ENCODE measurements around the gene TBC1D9B. TPM values are rescaled to one million over a fixed set of nuclear protein-coding genes. Genes with fewer than 3 reads are reported as not detected.
A peak's percentile ranks its signal among the peaks of the same experiment; 100 is the strongest.

TBC1D9B gene
- total RNA-seq (ENCODE audit: unreplicated experiment), result 138 TPM
- long read RNA-seq, full-length matches to known transcripts, result 11 of 31 reads
- long read RNA-seq, partial matches to known transcripts, result 8 of 31 reads
- long read RNA-seq, other reads (novel, unspliced or antisense), result 12 of 31 reads

DNA sequence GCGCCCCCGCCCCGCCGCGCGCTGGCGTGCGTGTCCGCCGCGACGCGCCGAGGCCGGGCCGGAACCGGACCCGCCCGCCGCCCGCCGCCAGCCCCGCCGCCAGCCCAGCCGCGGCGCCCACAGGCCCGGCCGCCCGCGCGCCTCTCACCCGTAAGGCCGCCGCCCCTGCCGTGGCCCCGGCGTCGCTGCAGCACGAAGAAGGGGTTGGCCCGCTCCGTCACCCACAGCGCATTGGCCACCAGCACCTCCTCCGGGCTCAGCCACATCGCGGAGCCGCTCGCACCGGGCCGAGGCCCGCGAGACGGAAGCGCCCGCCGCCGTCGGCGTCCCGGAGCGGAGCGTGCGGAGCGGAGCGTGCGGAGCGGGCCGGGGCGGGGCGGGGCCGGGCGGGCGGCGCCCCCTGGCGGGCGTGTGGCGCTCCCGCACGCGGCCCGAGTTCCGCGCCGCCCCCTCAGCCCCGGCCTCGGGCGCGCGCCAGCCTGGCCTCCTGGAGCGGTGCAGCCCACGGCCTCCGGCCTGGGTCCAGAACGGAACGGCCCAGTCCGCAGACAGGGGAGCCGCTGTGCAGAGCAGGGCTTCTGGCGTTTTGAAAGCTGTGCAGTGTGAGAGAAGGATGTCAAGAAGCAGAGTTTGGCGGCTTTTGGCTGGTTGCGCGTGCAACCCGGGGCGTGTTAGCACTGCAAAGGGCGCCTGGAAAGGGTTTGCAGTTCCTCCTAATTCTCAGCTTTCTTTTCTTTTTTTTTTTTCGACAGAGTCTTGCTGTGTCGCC, at the start of gene TBC1D9B:
Gene TBC1D9B, minus strand, starts transcription at position 342 of the 769 bp plus-strand sequence. Its CDS starts 76 bp downstream, at position 266.
- peak within 1 kb of the TSS; percentile 91 for H3K4me3 Mint-ChIP-seq (ENCODE audit: unreplicated experiment)
- H3K27ac Mint-ChIP-seq (ENCODE audit: unreplicated experiment), result no peak within 1 kb of the TSS
- peak; percentile 66 for DNase-seq (ENCODE audit: low spot score)
- peaks cover 19% of the 10 kb centered on the region for H3K36me3 Mint-ChIP-seq (ENCODE audit: low read depth, unreplicated experiment)
- H3K9me3 Mint-ChIP-seq (ENCODE audit: unreplicated experiment), result no peaks in the 10 kb centered on the region
- H3K27me3 Mint-ChIP-seq (ENCODE audit: unreplicated experiment), result peaks cover 4% of the 10 kb centered on the region
- TF ChIP-seq, protein P1, sequence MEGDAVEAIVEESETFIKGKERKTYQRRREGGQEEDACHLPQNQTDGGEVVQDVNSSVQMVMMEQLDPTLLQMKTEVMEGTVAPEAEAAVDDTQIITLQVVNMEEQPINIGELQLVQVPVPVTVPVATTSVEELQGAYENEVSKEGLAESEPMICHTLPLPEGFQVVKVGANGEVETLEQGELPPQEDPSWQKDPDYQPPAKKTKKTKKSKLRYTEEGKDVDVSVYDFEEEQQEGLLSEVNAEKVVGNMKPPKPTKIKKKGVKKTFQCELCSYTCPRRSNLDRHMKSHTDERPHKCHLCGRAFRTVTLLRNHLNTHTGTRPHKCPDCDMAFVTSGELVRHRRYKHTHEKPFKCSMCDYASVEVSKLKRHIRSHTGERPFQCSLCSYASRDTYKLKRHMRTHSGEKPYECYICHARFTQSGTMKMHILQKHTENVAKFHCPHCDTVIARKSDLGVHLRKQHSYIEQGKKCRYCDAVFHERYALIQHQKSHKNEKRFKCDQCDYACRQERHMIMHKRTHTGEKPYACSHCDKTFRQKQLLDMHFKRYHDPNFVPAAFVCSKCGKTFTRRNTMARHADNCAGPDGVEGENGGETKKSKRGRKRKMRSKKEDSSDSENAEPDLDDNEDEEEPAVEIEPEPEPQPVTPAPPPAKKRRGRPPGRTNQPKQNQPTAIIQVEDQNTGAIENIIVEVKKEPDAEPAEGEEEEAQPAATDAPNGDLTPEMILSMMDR (IDR thresholded peaks at IDR 0.05; ENCODE audit: unreplicated experiment), result peak; percentile 47
- H3K4me1 Mint-ChIP-seq (ENCODE audit: unreplicated experiment), result peaks cover 19% of the 10 kb centered on the region

DNA sequence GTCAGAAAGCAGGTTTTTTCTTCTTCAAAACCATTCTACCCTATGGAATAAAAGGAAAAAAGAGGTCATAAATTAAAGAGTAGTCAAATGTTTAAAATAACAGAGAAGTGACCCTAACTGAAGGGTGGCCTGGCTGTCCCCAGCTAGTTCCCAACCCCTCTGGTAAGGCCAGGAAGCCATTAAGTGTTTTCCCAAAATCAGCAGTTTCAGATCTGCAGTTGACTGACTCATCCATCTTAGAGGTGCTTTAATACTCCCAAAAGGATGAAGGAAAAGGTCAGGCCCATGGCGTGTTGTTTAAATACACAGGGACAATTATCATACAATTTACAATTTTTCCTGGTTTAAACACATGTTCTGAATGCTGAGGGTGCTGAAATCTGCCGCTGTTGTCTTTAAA, 47.9 kb upstream of the TBC1D9B start:
- peaks cover 1% of the 10 kb centered on the region for H3K27me3 Mint-ChIP-seq (ENCODE audit: unreplicated experiment)
- no peak overlapping the region for H3K4me3 Mint-ChIP-seq (ENCODE audit: unreplicated experiment)
- H3K4me1 Mint-ChIP-seq (ENCODE audit: unreplicated experiment), result no peaks in the 10 kb centered on the region
- no peak for DNase-seq (ENCODE audit: low spot score)
- peaks cover 13% of the 10 kb centered on the region for H3K36me3 Mint-ChIP-seq (ENCODE audit: low read depth, unreplicated experiment)
- H3K9me3 Mint-ChIP-seq (ENCODE audit: unreplicated experiment), result no peaks in the 10 kb centered on the region
- TF ChIP-seq, protein P1 (IDR thresholded peaks at IDR 0.05; ENCODE audit: unreplicated experiment), result no peak
- H3K27ac Mint-ChIP-seq (ENCODE audit: unreplicated experiment), result no peak overlapping the region

DNA sequence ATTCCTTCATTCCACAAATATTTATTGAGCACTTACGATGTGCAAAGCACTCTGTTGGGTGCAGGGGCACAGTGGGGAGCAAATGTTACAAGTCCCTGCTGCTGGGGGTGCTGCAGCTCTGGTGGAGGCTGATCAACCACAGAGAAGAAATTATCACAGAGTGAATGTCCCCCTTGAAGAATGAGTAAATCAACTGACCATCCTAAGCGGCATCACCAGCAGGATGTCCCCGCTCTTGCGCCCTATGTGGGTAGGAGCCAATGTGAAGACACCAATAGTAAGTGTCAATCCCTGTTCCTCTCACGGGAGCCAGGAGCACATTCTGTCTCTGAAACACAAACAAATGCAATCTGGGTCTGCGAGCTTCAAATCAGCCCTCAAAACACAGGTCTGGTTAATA, 47.4 kb upstream of the TBC1D9B start:
- H3K27ac Mint-ChIP-seq (ENCODE audit: unreplicated experiment), result no peak overlapping the region
- no peak for DNase-seq (ENCODE audit: low spot score)
- peaks cover 13% of the 10 kb centered on the region for H3K36me3 Mint-ChIP-seq (ENCODE audit: low read depth, unreplicated experiment)
- H3K4me1 Mint-ChIP-seq (ENCODE audit: unreplicated experiment), result no peaks in the 10 kb centered on the region
- TF ChIP-seq, protein P1 (IDR thresholded peaks at IDR 0.05; ENCODE audit: unreplicated experiment), result no peak
- H3K4me3 Mint-ChIP-seq (ENCODE audit: unreplicated experiment), result no peak overlapping the region
- H3K27me3 Mint-ChIP-seq (ENCODE audit: unreplicated experiment), result peaks cover 1% of the 10 kb centered on the region
- H3K9me3 Mint-ChIP-seq (ENCODE audit: unreplicated experiment), result no peaks in the 10 kb centered on the region

DNA sequence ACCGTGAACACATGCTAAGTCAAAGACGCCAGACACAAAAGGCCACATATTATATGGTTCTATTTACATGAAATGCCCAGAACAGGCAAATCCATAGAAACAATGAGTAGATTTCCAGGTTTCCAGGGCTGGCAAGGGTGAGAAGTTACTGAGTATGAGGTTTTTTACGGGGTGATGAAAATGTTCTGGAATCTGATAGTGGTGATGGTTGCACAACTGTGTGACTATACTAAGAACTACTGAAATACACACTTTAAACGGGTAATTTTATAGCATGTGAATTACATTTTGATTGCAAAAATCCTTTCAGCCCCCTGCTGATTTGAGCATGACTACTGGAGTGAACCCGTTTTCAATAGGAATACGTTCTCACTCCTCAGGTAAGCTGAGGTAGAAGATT, 46.7 kb upstream of the TBC1D9B start:
- H3K27ac Mint-ChIP-seq (ENCODE audit: unreplicated experiment), result no peak overlapping the region
- H3K36me3 Mint-ChIP-seq (ENCODE audit: low read depth, unreplicated experiment), result peaks cover 13% of the 10 kb centered on the region
- H3K9me3 Mint-ChIP-seq (ENCODE audit: unreplicated experiment), result no peaks in the 10 kb centered on the region

More for the DNA sequence above, 46.7 kb upstream of the TBC1D9B start:
- Mint-ChIP-seq H3K27me3 (ENCODE audit: unreplicated experiment) (peaks cover 1% of the 10 kb centered on the region), H3K4me1 (ENCODE audit: unreplicated experiment) (no peaks in the 10 kb centered on the region), H3K4me3 (ENCODE audit: unreplicated experiment) (no peak overlapping the region)
- no peak for DNase-seq (ENCODE audit: low spot score)
- TF ChIP-seq, protein P1 (IDR thresholded peaks at IDR 0.05; ENCODE audit: unreplicated experiment), result no peak
